Central memory CD8-positive, alpha-beta T cell (primary cell): Measurements from ENCODE around the gene TXNL1.

Experiments
- ATAC-seq: fragments of 150-1000 bp; cut with Tn5 transposase; replicated peaks from 2 replicates; pipeline ENCODE4 v1.10.0; 2022; ENCODE audit warnings: mild to moderate bottlenecking, moderate FRiP score, moderate number of reproducible peaks; ENCODE audit not compliant: poor library complexity, severe bottlenecking; ENCODE audit errors: extremely low read depth
- DNase-seq, 2 donors: peaks; one replicate each; pipeline ENCODE4 v3.0.0; 2021; ENCODE audit warnings: low spot score in 2 of 2
- H3K27ac Mint-ChIP-seq: one replicate; pipeline ENCODE4 v1.8.0; 2022; ENCODE audit warnings: low read depth, mild to moderate bottlenecking, moderate library complexity, mixed read lengths
- H3K27me3 Mint-ChIP-seq: one replicate; pipeline ENCODE4 v1.8.0; 2022; ENCODE audit warnings: mixed read lengths
- H3K36me3 Mint-ChIP-seq: one replicate; pipeline ENCODE4 v1.8.0; 2022; ENCODE audit warnings: mild to moderate bottlenecking, moderate library complexity, mixed read lengths; ENCODE audit not compliant: insufficient read depth
- H3K4me1 Mint-ChIP-seq: one replicate; pipeline ENCODE4 v1.8.0; 2022; ENCODE audit warnings: mixed read lengths
- H3K4me3 Mint-ChIP-seq: one replicate; pipeline ENCODE4 v1.8.0; 2022; ENCODE audit warnings: mild to moderate bottlenecking, moderate library complexity, mixed read lengths
- H3K9me3 Mint-ChIP-seq: one replicate; pipeline ENCODE4 v1.8.0; 2022; ENCODE audit warnings: mixed read lengths

The TXNL1 gene

GRCh38 chr18:56639104-56639381 lies 651 bp upstream of the TXNL1 start:
- DNase-seq (no peak), ATAC-seq (no peak)
- no peaks in the 10 kb centered on the region for H3K27me3 Mint-ChIP-seq
- peak overlapping the region; percentile 100 for H3K27ac Mint-ChIP-seq
- peak overlapping the region; percentile 94 for H3K4me3 Mint-ChIP-seq
- peaks cover 47% of the 10 kb centered on the region for H3K4me1 Mint-ChIP-seq
- no peaks in the 10 kb centered on the region for H3K9me3 Mint-ChIP-seq
- peaks cover 22% of the 10 kb centered on the region for H3K36me3 Mint-ChIP-seq

- Mint-ChIP-seq H3K27ac (peak overlapping the region; percentile 100), H3K27me3 (no peaks in the 10 kb centered on the region), H3K36me3 (peaks cover 26% of the 10 kb centered on the region), H3K4me3 (peak overlapping the region; percentile 94), H3K4me1 (peaks cover 50% of the 10 kb centered on the region), H3K9me3 (no peaks in the 10 kb centered on the region)
- ATAC-seq (peak; percentile 8), DNase-seq (peak in 1 of 2 donors; percentile 18)
Observed at GRCh38 chr18:56637711-56638231, 621 bp downstream of the TXNL1 start.

GRCh38 chr18:56637176-56637575 lies 1.2 kb downstream of the TXNL1 start:
- Mint-ChIP-seq H3K27ac (peak overlapping the region; percentile 100), H3K36me3 (peaks cover 26% of the 10 kb centered on the region), H3K9me3 (no peaks in the 10 kb centered on the region), H3K27me3 (no peaks in the 10 kb centered on the region), H3K4me1 (peaks cover 50% of the 10 kb centered on the region), H3K4me3 (peak overlapping the region; percentile 94)
- ATAC-seq (no peak), DNase-seq (no peak)

- Mint-ChIP-seq H3K36me3 (peaks cover 26% of the 10 kb centered on the region), H3K27me3 (no peaks in the 10 kb centered on the region), H3K27ac (no peak overlapping the region), H3K4me3 (no peak overlapping the region), H3K9me3 (no peaks in the 10 kb centered on the region), H3K4me1 (peaks cover 62% of the 10 kb centered on the region)
- ATAC-seq (no peak), DNase-seq (no peak)
Observed at GRCh38 chr18:56635007-56635406, 3.4 kb downstream of the TXNL1 start.

GRCh38 chr18:56632070-56633022 lies 6.0 kb downstream of the TXNL1 start:
- ATAC-seq (no peak), DNase-seq (no peak)
- H3K36me3 Mint-ChIP-seq, result peaks cover 9% of the 10 kb centered on the region
- H3K27me3 Mint-ChIP-seq, result no peaks in the 10 kb centered on the region
- peaks cover 64% of the 10 kb centered on the region for H3K4me1 Mint-ChIP-seq
- H3K4me3 Mint-ChIP-seq, result no peak overlapping the region
- H3K27ac Mint-ChIP-seq, result no peak overlapping the region
- H3K9me3 Mint-ChIP-seq, result no peaks in the 10 kb centered on the region

GRCh38 chr18:56627991-56628390 lies 10.4 kb downstream of the TXNL1 start:
- peaks cover 9% of the 10 kb centered on the region for H3K36me3 Mint-ChIP-seq
- DNase-seq, result no peak
- no peak overlapping the region for H3K27ac Mint-ChIP-seq
- H3K4me1 Mint-ChIP-seq, result peaks cover 41% of the 10 kb centered on the region
- ATAC-seq, result no peak
- H3K4me3 Mint-ChIP-seq, result no peak overlapping the region
- no peaks in the 10 kb centered on the region for H3K9me3 Mint-ChIP-seq
- no peaks in the 10 kb centered on the region for H3K27me3 Mint-ChIP-seq

GRCh38 chr18:56615738-56616520 lies 22.5 kb downstream of the TXNL1 start:
- no peak overlapping the region for H3K27ac Mint-ChIP-seq
- H3K4me1 Mint-ChIP-seq, result peaks cover 10% of the 10 kb centered on the region
- no peak for DNase-seq
- H3K36me3 Mint-ChIP-seq, result peaks cover 68% of the 10 kb centered on the region
- no peaks in the 10 kb centered on the region for H3K9me3 Mint-ChIP-seq
- no peak overlapping the region for H3K4me3 Mint-ChIP-seq
- ATAC-seq, result no peak
- no peaks in the 10 kb centered on the region for H3K27me3 Mint-ChIP-seq

- Mint-ChIP-seq H3K9me3 (no peaks in the 10 kb centered on the region), H3K4me3 (no peak overlapping the region), H3K27me3 (no peaks in the 10 kb centered on the region), H3K36me3 (peaks cover 41% of the 10 kb centered on the region), H3K27ac (no peak overlapping the region), H3K4me1 (no peaks in the 10 kb centered on the region)
- ATAC-seq (no peak), DNase-seq (no peak)
Observed at GRCh38 chr18:56606618-56607017, 31.8 kb downstream of the TXNL1 start.

GRCh38 chr18:56598422-56598821 lies 40.0 kb downstream of the TXNL1 start:
- Mint-ChIP-seq H3K36me3 (peaks cover 9% of the 10 kb centered on the region), H3K4me3 (no peak overlapping the region), H3K4me1 (no peaks in the 10 kb centered on the region), H3K9me3 (no peaks in the 10 kb centered on the region), H3K27me3 (no peaks in the 10 kb centered on the region), H3K27ac (no peak overlapping the region)
- ATAC-seq (no peak), DNase-seq (no peak)

- no peaks in the 10 kb centered on the region for H3K27me3 Mint-ChIP-seq
- H3K9me3 Mint-ChIP-seq, result no peaks in the 10 kb centered on the region
- DNase-seq, result no peak
- no peak overlapping the region for H3K4me3 Mint-ChIP-seq
- no peaks in the 10 kb centered on the region for H3K4me1 Mint-ChIP-seq
- no peak overlapping the region for H3K27ac Mint-ChIP-seq
- no peak for ATAC-seq
- peaks cover 1% of the 10 kb centered on the region for H3K36me3 Mint-ChIP-seq
Observed at GRCh38 chr18:56593906-56594305, 44.5 kb downstream of the TXNL1 start.

DNA sequence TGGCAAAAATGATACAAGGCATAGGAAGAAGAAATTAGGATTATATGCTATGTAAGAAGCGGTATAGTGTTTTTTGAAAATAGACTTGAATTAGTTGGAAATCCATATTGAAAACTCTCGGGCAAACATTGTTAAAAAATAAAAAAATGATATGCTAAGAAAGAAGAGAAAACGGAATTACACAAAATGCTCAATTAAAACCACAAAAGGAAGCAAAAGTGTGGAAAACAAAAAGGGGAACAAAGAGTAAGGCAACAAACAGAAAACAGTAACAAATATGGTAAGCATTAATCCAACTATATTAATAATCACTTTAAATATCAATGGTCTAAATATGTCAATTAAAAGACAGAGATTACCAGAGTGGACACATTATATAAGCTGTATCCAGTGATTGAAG lies 58.4 kb downstream of the TXNL1 start:
- Mint-ChIP-seq H3K36me3 (no peaks in the 10 kb centered on the region), H3K27ac (no peak overlapping the region), H3K9me3 (no peaks in the 10 kb centered on the region), H3K4me1 (no peaks in the 10 kb centered on the region), H3K27me3 (peaks cover 46% of the 10 kb centered on the region), H3K4me3 (no peak overlapping the region)
- ATAC-seq (no peak), DNase-seq (no peak)

GRCh38 chr18:56579451-56579850 lies 58.9 kb downstream of the TXNL1 start:
- Mint-ChIP-seq H3K27ac (no peak overlapping the region), H3K4me3 (no peak overlapping the region), H3K4me1 (no peaks in the 10 kb centered on the region), H3K36me3 (no peaks in the 10 kb centered on the region), H3K9me3 (no peaks in the 10 kb centered on the region), H3K27me3 (peaks cover 46% of the 10 kb centered on the region)
- ATAC-seq (no peak), DNase-seq (no peak)
